ENCODE results near the gene FXYD1. TPM values are rescaled to one million over a fixed set of nuclear protein-coding genes. Genes with fewer than 3 reads are reported as not detected.

Gene FXYD1
- total RNA-seq, 1 donor from 2014 or later = not detected

DNA sequence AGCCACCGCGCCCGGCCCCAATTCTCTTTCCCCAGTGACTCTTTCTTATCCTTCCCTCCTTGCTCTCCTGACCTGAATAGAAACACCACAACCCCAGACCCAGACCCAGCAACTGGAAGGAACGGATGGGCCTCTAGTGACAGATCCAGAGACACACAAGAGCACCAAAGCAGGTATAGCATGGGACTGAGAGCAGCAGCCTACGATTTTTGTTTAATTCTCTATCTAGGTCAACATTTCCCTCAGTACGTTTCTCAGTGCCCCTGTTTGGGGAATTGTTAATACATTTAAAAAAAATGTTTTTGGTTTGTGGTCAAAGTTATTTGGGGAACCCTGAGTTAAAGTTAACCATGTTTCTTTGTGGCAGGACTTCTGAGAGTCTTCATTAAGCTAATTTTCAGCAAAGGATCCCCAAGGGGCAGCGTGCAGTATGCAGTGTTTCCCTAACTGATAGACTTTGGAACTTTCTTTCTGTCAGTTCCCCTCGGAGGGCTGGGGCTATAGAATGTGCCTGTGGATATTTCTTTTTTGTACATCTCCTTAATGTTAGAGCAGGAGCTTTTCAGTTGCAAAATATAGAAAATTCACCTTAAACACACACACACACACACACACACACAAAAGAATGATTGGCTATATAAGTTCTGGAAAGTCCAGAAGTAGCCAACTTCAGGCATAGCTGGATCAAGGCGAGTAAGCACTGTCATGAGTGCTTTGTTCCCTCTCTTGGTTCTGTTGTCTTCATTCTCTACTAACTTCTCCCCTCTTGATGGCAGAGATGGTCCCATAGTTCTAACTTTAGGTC lies 22.2 kb downstream of the FXYD1 start:
- H3K36me3 ChIP-seq = no peaks in the 10 kb centered on the region
- Mint-ChIP-seq H3K27me3 (ENCODE audit: insufficient read depth, low read depth) (peaks cover 17% of the 10 kb centered on the region), H3K4me1 (no peaks in the 10 kb centered on the region), H3K9me3 (peaks cover 12% of the 10 kb centered on the region), H3K36me3 (no peaks in the 10 kb centered on the region), H3K27ac (no peak overlapping the region), H3K4me3 (no peak overlapping the region)
- no peaks in the 10 kb centered on the region for H3K79me2 ChIP-seq (ENCODE audit: low read depth)
- no peak overlapping the region for H2AFZ ChIP-seq (replicated peaks)
- H3F3A ChIP-seq (ENCODE audit: low read depth) = no peaks in the 10 kb centered on the region
- no peak overlapping the region for H3K4me3 ChIP-seq
- H3K9me3 ChIP-seq (ENCODE audit: low read depth) = no peaks in the 10 kb centered on the region
- no peak overlapping the region for H3K27ac ChIP-seq
- H3K4me1 ChIP-seq = no peaks in the 10 kb centered on the region
- no peak overlapping the region for H3K9ac ChIP-seq
- H4K20me1 ChIP-seq (ENCODE audit: low read depth) = no peaks in the 10 kb centered on the region
- TF ChIP-seq EZH2 (IDR thresholded peaks at IDR 0.05) (no peak), EZH2phosphoT487 (IDR thresholded peaks at IDR 0.05) (no peak)
- TF ChIP-seq, protein P1, sequence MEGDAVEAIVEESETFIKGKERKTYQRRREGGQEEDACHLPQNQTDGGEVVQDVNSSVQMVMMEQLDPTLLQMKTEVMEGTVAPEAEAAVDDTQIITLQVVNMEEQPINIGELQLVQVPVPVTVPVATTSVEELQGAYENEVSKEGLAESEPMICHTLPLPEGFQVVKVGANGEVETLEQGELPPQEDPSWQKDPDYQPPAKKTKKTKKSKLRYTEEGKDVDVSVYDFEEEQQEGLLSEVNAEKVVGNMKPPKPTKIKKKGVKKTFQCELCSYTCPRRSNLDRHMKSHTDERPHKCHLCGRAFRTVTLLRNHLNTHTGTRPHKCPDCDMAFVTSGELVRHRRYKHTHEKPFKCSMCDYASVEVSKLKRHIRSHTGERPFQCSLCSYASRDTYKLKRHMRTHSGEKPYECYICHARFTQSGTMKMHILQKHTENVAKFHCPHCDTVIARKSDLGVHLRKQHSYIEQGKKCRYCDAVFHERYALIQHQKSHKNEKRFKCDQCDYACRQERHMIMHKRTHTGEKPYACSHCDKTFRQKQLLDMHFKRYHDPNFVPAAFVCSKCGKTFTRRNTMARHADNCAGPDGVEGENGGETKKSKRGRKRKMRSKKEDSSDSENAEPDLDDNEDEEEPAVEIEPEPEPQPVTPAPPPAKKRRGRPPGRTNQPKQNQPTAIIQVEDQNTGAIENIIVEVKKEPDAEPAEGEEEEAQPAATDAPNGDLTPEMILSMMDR (IDR thresholded peaks at IDR 0.05) = no peak
- no peak for DNase-seq (ENCODE audit: low spot score)
- H3K4me2 ChIP-seq = no peak overlapping the region
- peaks cover 5% of the 10 kb centered on the region for H3K27me3 ChIP-seq

DNA sequence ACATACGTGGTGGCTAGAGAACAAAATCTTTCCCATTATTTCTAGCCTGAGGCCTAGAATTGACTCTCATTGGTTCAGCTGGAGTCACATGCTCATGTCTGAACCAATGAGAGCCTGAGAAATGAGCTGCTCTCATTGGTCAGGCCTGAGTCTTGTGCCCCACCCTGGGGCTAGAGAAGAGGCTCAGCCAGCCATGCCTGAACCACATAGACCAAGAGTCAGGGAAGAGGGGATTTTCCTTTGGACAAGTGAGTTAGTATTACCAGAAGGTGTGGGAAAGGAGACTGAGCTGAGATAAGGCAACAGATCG lies 22.8 kb downstream of the FXYD1 start:
- Mint-ChIP-seq H3K36me3 (no peaks in the 10 kb centered on the region), H3K9me3 (peaks cover 13% of the 10 kb centered on the region), H3K4me3 (no peak overlapping the region), H3K27ac (no peak overlapping the region), H3K27me3 (ENCODE audit: insufficient read depth, low read depth) (peaks cover 12% of the 10 kb centered on the region), H3K4me1 (no peaks in the 10 kb centered on the region)
- Histone ChIP-seq H2AFZ (replicated peaks) (no peak overlapping the region), H3K36me3 (no peaks in the 10 kb centered on the region), H3F3A (ENCODE audit: low read depth) (no peaks in the 10 kb centered on the region), H3K4me3 (no peak overlapping the region), H4K20me1 (ENCODE audit: low read depth) (no peaks in the 10 kb centered on the region), H3K79me2 (ENCODE audit: low read depth) (no peaks in the 10 kb centered on the region), H3K27me3 (no peaks in the 10 kb centered on the region), H3K27ac (no peak overlapping the region), H3K4me1 (no peaks in the 10 kb centered on the region), H3K9ac (no peak overlapping the region), H3K4me2 (no peak overlapping the region), H3K9me3 (ENCODE audit: low read depth) (no peaks in the 10 kb centered on the region)
- TF ChIP-seq EZH2 (IDR thresholded peaks at IDR 0.05) (no peak), EZH2phosphoT487 (IDR thresholded peaks at IDR 0.05) (no peak)
- TF ChIP-seq, protein P1 (IDR thresholded peaks at IDR 0.05) = no peak
- no peak for DNase-seq (ENCODE audit: low spot score)

- Histone ChIP-seq H3K9me3 (ENCODE audit: low read depth) (no peaks in the 10 kb centered on the region), H3K4me1 (no peaks in the 10 kb centered on the region), H3K36me3 (no peaks in the 10 kb centered on the region), H2AFZ (replicated peaks) (no peak overlapping the region), H3K9ac (no peak overlapping the region), H4K20me1 (ENCODE audit: low read depth) (no peaks in the 10 kb centered on the region), H3F3A (ENCODE audit: low read depth) (no peaks in the 10 kb centered on the region), H3K4me2 (no peak overlapping the region), H3K79me2 (ENCODE audit: low read depth) (no peaks in the 10 kb centered on the region), H3K27me3 (no peaks in the 10 kb centered on the region), H3K4me3 (no peak overlapping the region), H3K27ac (no peak overlapping the region)
- Mint-ChIP-seq H3K4me3 (no peak overlapping the region), H3K4me1 (no peaks in the 10 kb centered on the region), H3K9me3 (peaks cover 19% of the 10 kb centered on the region), H3K27ac (no peak overlapping the region), H3K27me3 (ENCODE audit: insufficient read depth, low read depth) (peaks cover 12% of the 10 kb centered on the region), H3K36me3 (no peaks in the 10 kb centered on the region)
- DNase-seq (ENCODE audit: low spot score) = no peak
- TF ChIP-seq, protein P1 (IDR thresholded peaks at IDR 0.05) = no peak
- TF ChIP-seq EZH2 (IDR thresholded peaks at IDR 0.05) (no peak), EZH2phosphoT487 (IDR thresholded peaks at IDR 0.05) (no peak)
These were observed 24.1 kb downstream of the FXYD1 start for GRCh38 chr19:35162471-35163326.

Data from neural progenitor cell (in vitro differentiated cells).